BJ (cell line): Measurements from ENCODE around the gene WSCD1. TPM values are rescaled to one million over a fixed set of nuclear protein-coding genes. Genes with fewer than 3 reads are reported as not detected.

Experiments used
- CTCF ChIA-PET: fragments of 350-600 bp; formaldehyde crosslinking; extraction: SDS; loops from one replicate; lab custom pipeline; 2021; ENCODE audit warnings: antibody characterized with exemption, inconsistent platforms; lab: Yijun Ruan, JAX
- POLR2A ChIA-PET: fragments of 300-600 bp; sonication (Branson Sonifier 250); formaldehyde crosslinking; extraction: SDS; loops from one replicate; lab custom pipeline; 2021; ENCODE audit warnings: antibody characterized with exemption; lab: Charles Lee
- DNase-seq: peaks from one replicate; pipeline ENCODE4 v3.0.0-alpha.2; 2011; ENCODE audit warnings: low read depth
- H3K27me3 ChIP-seq: 2 replicates; pipeline ENCODE4 v1.6.0; 2011; ENCODE audit warnings: low read length; ENCODE audit not compliant: control insufficient read depth, insufficient read depth
- H3K36me3 ChIP-seq: 2 replicates; pipeline ENCODE4 v1.5.1; 2011; ENCODE audit warnings: low read length; ENCODE audit not compliant: control insufficient read depth, insufficient read depth
- H3K4me3 ChIP-seq: 2 replicates; pipeline ENCODE4 v1.5.1; 2011; ENCODE audit warnings: low read depth, mild to moderate bottlenecking, control low read depth, low read length
- CTCF ChIP-seq: IDR thresholded peaks from 2 replicates; pipeline ENCODE4 v1.5.1; 2011; ENCODE audit warnings: low read depth, mild to moderate bottlenecking, control low read depth, inconsistent platforms, low read length, moderate library complexity; ENCODE audit not compliant: insufficient read depth
- polyA plus RNA-seq: library from polyadenylated mRNA; depleted of rRNA; stranded (reverse); fragments of >200 nt; gene quantifications from 2 replicates; pipeline ENCODE4 v1.2.3, GENCODE V29; 2011

Gene WSCD1
- polyA plus RNA-seq, 1 experiment, result 1.0 TPM

- CTCF ChIA-PET, result no interaction called here
- no peak for DNase-seq
- POLR2A ChIA-PET, result no interaction called here
- H3K27me3 ChIP-seq, result peaks cover 2% of the 10 kb centered on the region; the same call in 1 of the 2 replicates
- no peaks in the 10 kb centered on the region for H3K36me3 ChIP-seq
- no peak for TF ChIP-seq CTCF
- no peak overlapping the region for H3K4me3 ChIP-seq
These were observed 42.7 kb upstream of the WSCD1 start for GRCh38 chr17:6027342-6028024.

- ChIA-PET CTCF (no interaction called here), POLR2A (no interaction called here)
- Histone ChIP-seq H3K27me3 (peaks cover 2% of the 10 kb centered on the region; the same call in 1 of the 2 replicates), H3K4me3 (no peak overlapping the region), H3K36me3 (no peaks in the 10 kb centered on the region)
- TF ChIP-seq CTCF, result no peak
- no peak for DNase-seq
These were observed 41.9 kb upstream of the WSCD1 start for GRCh38 chr17:6028294-6028693.

- TF ChIP-seq CTCF, result no peak
- Histone ChIP-seq H3K4me3 (no peak overlapping the region), H3K36me3 (no peaks in the 10 kb centered on the region), H3K27me3 (no peaks in the 10 kb centered on the region; the same call in 1 of the 2 replicates)
- CTCF ChIA-PET, result interaction anchor here (1.1 kb wide), 1 partner anchor 11 kb away, joined by 5 read pairs; no protein-coding TSS in a partner anchor
- DNase-seq, result no peak
- POLR2A ChIA-PET, result no interaction called here
These were observed 34.3 kb upstream of the WSCD1 start for GRCh38 chr17:6035801-6036394.

- CTCF ChIA-PET, result interaction anchor here (1.0 kb wide), 1 partner anchor 28 kb away, joined by 3 read pairs; no protein-coding TSS in a partner anchor
These were observed 29.7 kb upstream of the WSCD1 start for GRCh38 chr17:6040504-6040903.

More at GRCh38 chr17:6040504-6040903, 29.7 kb upstream of the WSCD1 start:
- no peak for TF ChIP-seq CTCF
- Histone ChIP-seq H3K4me3 (no peak overlapping the region), H3K27me3 (no peaks in the 10 kb centered on the region; the same call in 1 of the 2 replicates), H3K36me3 (no peaks in the 10 kb centered on the region)
- POLR2A ChIA-PET, result no interaction called here
- DNase-seq, result no peak
